Activated CD8-positive, alpha-beta memory T cell treated with anti-CD3 and anti-CD28 coated beads, Interleukin-2, amount 50 U/mL, for 24 hours (primary cell): ENCODE data around the gene CSNK1G3.

Source experiments
- DNase-seq: peaks from one replicate; pipeline ENCODE4 v3.0.0-alpha.2; 2020; ENCODE audit errors: extremely low read depth

The CSNK1G3 gene

GRCh38 chr5:123645024-123645603, 133.1 kb downstream of the CSNK1G3 start:
- DNase-seq: no peak

GRCh38 chr5:123647066-123647465, 135.1 kb downstream of the CSNK1G3 start:
- no peak for DNase-seq

GRCh38 chr5:123651234-123651633, 139.3 kb downstream of the CSNK1G3 start:
- DNase-seq: no peak

- no peak for DNase-seq
Observed at GRCh38 chr5:123659011-123659410, 147.0 kb downstream of the CSNK1G3 start.

GRCh38 chr5:123659495-123659894, 147.5 kb downstream of the CSNK1G3 start:
- DNase-seq: no peak

- DNase-seq: no peak
Observed at GRCh38 chr5:123664961-123665360, 153.0 kb downstream of the CSNK1G3 start.

GRCh38 chr5:123665822-123666371, 153.9 kb downstream of the CSNK1G3 start:
- no peak for DNase-seq
